CD14-positive monocyte (primary cell): ENCODE data around the gene WDTC1. TPM values are rescaled to one million over a fixed set of nuclear protein-coding genes. Genes with fewer than 3 reads are reported as not detected.

Experiments used
- DNase-seq, 3 donors: peaks; one replicate each; pipeline ENCODE4 v3.0.0-alpha.2; 2011 to 2022
- H2AFZ ChIP-seq: 2 replicates; pipeline ENCODE4 v1.6.0; 2012; ENCODE audit warnings: mild to moderate bottlenecking, low read depth, low read length, inconsistent platforms; ENCODE audit not compliant: insufficient read depth, poor library complexity, severe bottlenecking
- H3K27ac ChIP-seq, 2 donors: 1 replicate in 1 of 2; 2 replicates in 1 of 2; pipeline ENCODE4 v1.5.1; 2012 to 2013; ENCODE audit warnings: low read length in 2 of 2, control low read depth in 1 of 2, inconsistent platforms in 1 of 2, low read depth in 1 of 2, mild to moderate bottlenecking in 1 of 2
- H3K27me3 ChIP-seq, 2 donors: one replicate each; pipeline versions ENCODE4 v1.6.0 to v1.6.1; 2011 to 2013; ENCODE audit warnings: low read length in 2 of 2; ENCODE audit not compliant: control insufficient read depth in 2 of 2, insufficient read depth in 2 of 2
- H3K36me3 ChIP-seq, 2 donors: replicated peaks in 1 of 2; 1 replicate in 1 of 2; 2 replicates in 1 of 2; pipeline versions ENCODE4 v1.5.1 to v1.6.1; 2012 to 2013; ENCODE audit warnings: low read length in 2 of 2, control low read depth in 1 of 2, inconsistent platforms in 1 of 2, mild to moderate bottlenecking in 1 of 2; ENCODE audit not compliant: insufficient read depth in 2 of 2, control insufficient read depth in 1 of 2
- H3K4me1 ChIP-seq, 2 donors: 1 replicate in 1 of 2; 2 replicates in 1 of 2; pipeline versions ENCODE4 v1.5.1 to v1.6.1; 2012 to 2013; ENCODE audit warnings: low read length in 2 of 2, control low read depth in 1 of 2, inconsistent platforms in 1 of 2, mild to moderate bottlenecking in 1 of 2, moderate library complexity in 1 of 2; ENCODE audit not compliant: insufficient read depth in 2 of 2, control insufficient read depth in 1 of 2
- H3K4me2 ChIP-seq: replicated peaks from 2 replicates; pipeline ENCODE3; 2012; ENCODE audit warnings: low read length, moderate library complexity, mild to moderate bottlenecking; ENCODE audit not compliant: poor library complexity, severe bottlenecking; ENCODE audit errors: extremely low read depth
- H3K4me3 ChIP-seq, 3 experiments: fragments of 200-600 bp in 1 of 3; sonication (generic) in 1 of 3; replicated peaks in 1 of 3; 1 replicate in 2 of 3; 2 replicates in 1 of 3; pipeline ENCODE4 v1.5.1; 2011 to 2013; ENCODE audit warnings: low read length in 3 of 3, mild to moderate bottlenecking in 3 of 3, control low read depth in 2 of 3, low read depth in 2 of 3, inconsistent platforms in 1 of 3, moderate library complexity in 1 of 3
- H3K79me2 ChIP-seq: 2 replicates; pipeline ENCODE4 v1.6.0; 2012; ENCODE audit warnings: mild to moderate bottlenecking, control low read depth, inconsistent platforms, low read length, moderate library complexity; ENCODE audit not compliant: insufficient read depth
- H3K9ac ChIP-seq: 2 replicates; pipeline ENCODE4 v1.6.0; 2017; ENCODE audit warnings: low read length, mild to moderate bottlenecking; ENCODE audit not compliant: insufficient read depth, poor library complexity, severe bottlenecking
- H3K9me3 ChIP-seq, 2 donors: replicated peaks in 1 of 2; 1 replicate in 1 of 2; 2 replicates in 1 of 2; pipeline versions ENCODE4 v1.5.1 to v1.6.1; 2012 to 2013; ENCODE audit warnings: low read length in 2 of 2, control low read depth in 1 of 2; ENCODE audit not compliant: control insufficient read depth in 1 of 2, insufficient read depth in 1 of 2
- H4K20me1 ChIP-seq: 2 replicates; pipeline ENCODE4 v1.6.0; 2012; ENCODE audit warnings: mild to moderate bottlenecking, low read length, control low read depth, moderate library complexity; ENCODE audit not compliant: insufficient read depth
- H3K27ac Mint-ChIP-seq, 7 donors: one replicate each; pipeline ENCODE4 v1.8.0; 2020; ENCODE audit warnings: mild to moderate bottlenecking in 7 of 7, mixed read lengths in 7 of 7, moderate library complexity in 6 of 7, inconsistent platforms in 2 of 7
- H3K27me3 Mint-ChIP-seq, 3 donors: one replicate each; pipeline ENCODE4 v1.8.0; 2021 to 2022; ENCODE audit warnings: low read depth in 3 of 3, mild to moderate bottlenecking in 3 of 3, mixed read lengths in 3 of 3, moderate library complexity in 3 of 3, inconsistent platforms in 1 of 3
- H3K36me3 Mint-ChIP-seq, 2 donors: one replicate each; pipeline ENCODE4 v1.8.0; 2020; ENCODE audit warnings: mixed read lengths in 2 of 2, inconsistent platforms in 1 of 2, mild to moderate bottlenecking in 1 of 2
- H3K4me1 Mint-ChIP-seq: one replicate; pipeline ENCODE4 v1.8.0; 2020; ENCODE audit warnings: mild to moderate bottlenecking, mixed read lengths
- H3K4me3 Mint-ChIP-seq, 2 donors: one replicate each; pipeline ENCODE4 v1.8.0; 2020; ENCODE audit warnings: mild to moderate bottlenecking in 2 of 2, mixed read lengths in 2 of 2, moderate library complexity in 1 of 2
- H3K9me3 Mint-ChIP-seq, 7 donors: one replicate each; pipeline ENCODE4 v1.8.0; 2020 to 2022; ENCODE audit warnings: mixed read lengths in 7 of 7, mild to moderate bottlenecking in 6 of 7, moderate library complexity in 6 of 7, inconsistent platforms in 2 of 7
- CTCF ChIP-seq: fragments of 200-600 bp; IDR thresholded peaks from one replicate; pipeline ENCODE4 v1.8.0; 2022; ENCODE audit warnings: antibody characterized with exemption, mild to moderate bottlenecking
- WGBS: methylation state at CpG from one replicate; pipeline ENCODE4 v1.1.5; 2013; ENCODE audit warnings: missing lambda C conversion rate; ENCODE audit not compliant: insufficient coverage; 5-methylcytosine and 5-hydroxymethylcytosine counted together
- intact Hi-C, 2 donors: fragments of 100-400 bp; cut with micrococcal nuclease; formaldehyde crosslinking; loops; one replicate each; pipeline versions ENCODE4 v1.15.0 to v1.15.1; 2023
- polyA plus RNA-seq, 3 donors: library from polyadenylated mRNA; depleted of rRNA in 1 of 3; unstranded in 2 of 3; stranded (reverse) in 1 of 3; fragments of 300-500 nt in 2 of 3; fragments of >200 nt in 1 of 3; fragmentation: Illumina TruSeq in 2 of 3; gene quantifications; 1 replicate in 2 of 3; 2 replicates in 1 of 3; pipeline ENCODE4 v1.2.3, GENCODE V29; 2012 to 2021

WDTC1 gene
- polyA plus RNA-seq, 3 donors: 2.1 to 26.6 (median 4.3) TPM

GRCh38 chr1:27331426-27331825 is 97.0 kb downstream of the WDTC1 start:
- H3K36me3 Mint-ChIP-seq: peaks cover 61 to 88% of the 10 kb centered on the region in 2 donors
- H3K27me3 Mint-ChIP-seq: peaks cover 0 to 3% (median 2%) of the 10 kb centered on the region in 3 donors
- peaks cover 39% of the 10 kb centered on the region for H3K79me2 ChIP-seq
- H3K9ac ChIP-seq: no peak overlapping the region
- TF ChIP-seq CTCF: no peak
- H3K9me3 Mint-ChIP-seq: peaks cover 0 to 2% (median 0%) of the 10 kb centered on the region in 7 donors
- no peak overlapping the region for H3K4me3 Mint-ChIP-seq
- no peak overlapping the region for H3K4me2 ChIP-seq
- no peak overlapping the region for H2AFZ ChIP-seq
- no peak overlapping the region for H3K4me3 ChIP-seq
- H3K36me3 ChIP-seq: peaks cover 68 to 89% of the 10 kb centered on the region in 2 donors
- no peak for DNase-seq
- no peak overlapping the region for H3K27ac ChIP-seq
- intact Hi-C loops: no loop called here
- peaks cover 4 to 6% of the 10 kb centered on the region in 2 donors for H3K4me1 ChIP-seq
- WGBS: 95% methylated on average over 3 of the region's 3 CpGs
- no peaks in the 10 kb centered on the region for H3K9me3 ChIP-seq
- peak overlapping the region in 3 of 7 donors; percentile 21 to 48 (median 46) for H3K27ac Mint-ChIP-seq
- peaks cover 11% of the 10 kb centered on the region for H3K4me1 Mint-ChIP-seq
- H4K20me1 ChIP-seq: peaks cover 42% of the 10 kb centered on the region
- no peaks in the 10 kb centered on the region for H3K27me3 ChIP-seq

GRCh38 chr1:27331922-27332321 is 97.5 kb downstream of the WDTC1 start:
- no peaks in the 10 kb centered on the region for H3K9me3 ChIP-seq
- peaks cover 0 to 3% (median 2%) of the 10 kb centered on the region in 3 donors for H3K27me3 Mint-ChIP-seq
- H3K4me3 ChIP-seq: no peak overlapping the region
- peak overlapping the region in 1 of 2 donors; percentile 48 for H3K27ac ChIP-seq
- intact Hi-C loops: no loop called here
- peaks cover 66 to 89% of the 10 kb centered on the region in 2 donors for H3K36me3 Mint-ChIP-seq
- H3K79me2 ChIP-seq: peaks cover 35% of the 10 kb centered on the region
- peaks cover 8% of the 10 kb centered on the region for H3K4me1 Mint-ChIP-seq
- H3K4me3 Mint-ChIP-seq: no peak overlapping the region
- peaks cover 71 to 90% of the 10 kb centered on the region in 2 donors for H3K36me3 ChIP-seq
- DNase-seq: no peak
- H3K9me3 Mint-ChIP-seq: peaks cover 0 to 2% (median 0%) of the 10 kb centered on the region in 7 donors
- H3K27ac Mint-ChIP-seq: peak overlapping the region in 4 of 7 donors; percentile 10 to 75 (median 42)
- H3K27me3 ChIP-seq: no peaks in the 10 kb centered on the region
- no peak overlapping the region for H3K9ac ChIP-seq
- H4K20me1 ChIP-seq: peaks cover 37% of the 10 kb centered on the region
- H3K4me1 ChIP-seq: peaks cover 4 to 6% of the 10 kb centered on the region in 2 donors
- 92% methylated on average over 4 of the region's 5 CpGs for WGBS
- H2AFZ ChIP-seq: no peak overlapping the region
- TF ChIP-seq CTCF: no peak
- H3K4me2 ChIP-seq: no peak overlapping the region
